Thyroid gland (tissue), 4 donors: ENCODE results near the gene NPAS1.

Experiments
- CTCF ChIP-seq, 6 experiments: fragments of 200-600 bp in 3 of 6; fragments of 450-650 bp in 3 of 6; sonication (generic) in 3 of 6; IDR thresholded peaks; one replicate each; pipeline ENCODE4 v1.5.1; 2016 to 2019; ENCODE audit warnings: antibody characterized with exemption in 6 of 6, mild to moderate bottlenecking in 2 of 6, inconsistent platforms in 1 of 6, moderate library complexity in 1 of 6
- POLR2A ChIP-seq, 2 donors: fragments of 450-650 bp; IDR thresholded peaks; one replicate each; pipeline ENCODE4 v1.6.1; 2017; ENCODE audit warnings: antibody characterized with exemption in 2 of 2, mild to moderate bottlenecking in 2 of 2, moderate library complexity in 1 of 2

- TF ChIP-seq CTCF (IDR thresholded peaks at IDR 0.05) (no peak), POLR2A (IDR thresholded peaks at IDR 0.05) (no peak)
Measured at GRCh38 chr19:47082493-47082892, 62.9 kb downstream of the NPAS1 start.
